ENCODE measurements around the gene PHOX2B.

PHOX2B gene

GRCh38 chr4:41753942-41754341 is 5.4 kb upstream of the PHOX2B start:
- TF ChIP-seq PPARA (CRISPR knock-in tag; IDR thresholded peaks at IDR 0.05; ENCODE audit: borderline replicate concordance) = no peak
- no peak for TF ChIP-seq TSHZ2 (CRISPR knock-in tag; IDR thresholded peaks at IDR 0.05)
- no peak for TF ChIP-seq ARNTL (CRISPR knock-in tag; IDR thresholded peaks at IDR 0.05; ENCODE audit: borderline replicate concordance, low read depth)
- no peak for TF ChIP-seq BACH2 (CRISPR knock-in tag; IDR thresholded peaks at IDR 0.05; ENCODE audit: borderline replicate concordance)
- no peak for TF ChIP-seq TCF4 (CRISPR knock-in tag; IDR thresholded peaks at IDR 0.05; ENCODE audit: borderline replicate concordance)
- TF ChIP-seq, protein P1, sequence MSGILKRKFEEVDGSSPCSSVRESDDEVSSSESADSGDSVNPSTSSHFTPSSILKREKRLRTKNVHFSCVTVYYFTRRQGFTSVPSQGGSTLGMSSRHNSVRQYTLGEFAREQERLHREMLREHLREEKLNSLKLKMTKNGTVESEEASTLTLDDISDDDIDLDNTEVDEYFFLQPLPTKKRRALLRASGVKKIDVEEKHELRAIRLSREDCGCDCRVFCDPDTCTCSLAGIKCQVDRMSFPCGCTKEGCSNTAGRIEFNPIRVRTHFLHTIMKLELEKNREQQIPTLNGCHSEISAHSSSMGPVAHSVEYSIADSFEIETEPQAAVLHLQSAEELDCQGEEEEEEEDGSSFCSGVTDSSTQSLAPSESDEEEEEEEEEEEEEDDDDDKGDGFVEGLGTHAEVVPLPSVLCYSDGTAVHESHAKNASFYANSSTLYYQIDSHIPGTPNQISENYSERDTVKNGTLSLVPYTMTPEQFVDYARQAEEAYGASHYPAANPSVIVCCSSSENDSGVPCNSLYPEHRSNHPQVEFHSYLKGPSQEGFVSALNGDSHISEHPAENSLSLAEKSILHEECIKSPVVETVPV (CRISPR knock-in tag; IDR thresholded peaks at IDR 0.05) = no peak
- TF ChIP-seq RARB (CRISPR knock-in tag; IDR thresholded peaks at IDR 0.05) = no peak
- no peak for TF ChIP-seq ZFP30 (CRISPR knock-in tag; IDR thresholded peaks at IDR 0.05)
- TF ChIP-seq ZNF565 (CRISPR knock-in tag; conservative IDR thresholded peaks at IDR 0.05; ENCODE audit: low read depth) = no peak
- TF ChIP-seq, protein P2, sequence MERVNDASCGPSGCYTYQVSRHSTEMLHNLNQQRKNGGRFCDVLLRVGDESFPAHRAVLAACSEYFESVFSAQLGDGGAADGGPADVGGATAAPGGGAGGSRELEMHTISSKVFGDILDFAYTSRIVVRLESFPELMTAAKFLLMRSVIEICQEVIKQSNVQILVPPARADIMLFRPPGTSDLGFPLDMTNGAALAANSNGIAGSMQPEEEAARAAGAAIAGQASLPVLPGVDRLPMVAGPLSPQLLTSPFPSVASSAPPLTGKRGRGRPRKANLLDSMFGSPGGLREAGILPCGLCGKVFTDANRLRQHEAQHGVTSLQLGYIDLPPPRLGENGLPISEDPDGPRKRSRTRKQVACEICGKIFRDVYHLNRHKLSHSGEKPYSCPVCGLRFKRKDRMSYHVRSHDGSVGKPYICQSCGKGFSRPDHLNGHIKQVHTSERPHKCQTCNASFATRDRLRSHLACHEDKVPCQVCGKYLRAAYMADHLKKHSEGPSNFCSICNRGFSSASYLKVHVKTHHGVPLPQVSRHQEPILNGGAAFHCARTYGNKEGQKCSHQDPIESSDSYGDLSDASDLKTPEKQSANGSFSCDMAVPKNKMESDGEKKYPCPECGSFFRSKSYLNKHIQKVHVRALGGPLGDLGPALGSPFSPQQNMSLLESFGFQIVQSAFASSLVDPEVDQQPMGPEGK (CRISPR knock-in tag; IDR thresholded peaks at IDR 0.05; ENCODE audit: borderline replicate concordance) = no peak
- TF ChIP-seq, protein P3, sequence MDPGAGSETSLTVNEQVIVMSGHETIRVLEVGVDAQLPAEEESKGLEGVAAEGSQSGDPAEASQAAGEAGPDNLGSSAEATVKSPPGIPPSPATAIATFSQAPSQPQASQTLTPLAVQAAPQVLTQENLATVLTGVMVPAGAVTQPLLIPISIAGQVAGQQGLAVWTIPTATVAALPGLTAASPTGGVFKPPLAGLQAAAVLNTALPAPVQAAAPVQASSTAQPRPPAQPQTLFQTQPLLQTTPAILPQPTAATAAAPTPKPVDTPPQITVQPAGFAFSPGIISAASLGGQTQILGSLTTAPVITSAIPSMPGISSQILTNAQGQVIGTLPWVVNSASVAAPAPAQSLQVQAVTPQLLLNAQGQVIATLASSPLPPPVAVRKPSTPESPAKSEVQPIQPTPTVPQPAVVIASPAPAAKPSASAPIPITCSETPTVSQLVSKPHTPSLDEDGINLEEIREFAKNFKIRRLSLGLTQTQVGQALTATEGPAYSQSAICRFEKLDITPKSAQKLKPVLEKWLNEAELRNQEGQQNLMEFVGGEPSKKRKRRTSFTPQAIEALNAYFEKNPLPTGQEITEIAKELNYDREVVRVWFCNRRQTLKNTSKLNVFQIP (CRISPR knock-in tag; IDR thresholded peaks at IDR 0.05; ENCODE audit: borderline replicate concordance, low read depth) = no peak
- no peak for ATAC-seq

GRCh38 chr4:41752081-41752836 is 3.7 kb upstream of the PHOX2B start:
- no peak for TF ChIP-seq OSR1 (CRISPR knock-in tag; IDR thresholded peaks at IDR 0.05)
- TF ChIP-seq ZNF70 (CRISPR knock-in tag; IDR thresholded peaks at IDR 0.05) = no peak
- TF ChIP-seq TCF4 (CRISPR knock-in tag; IDR thresholded peaks at IDR 0.05; ENCODE audit: borderline replicate concordance) = 0 out of 2 replicates have a peak, but pooled peaks have one; percentile 28
- no peak for TF ChIP-seq ZNF8 (CRISPR knock-in tag; IDR thresholded peaks at IDR 0.05)
- TF ChIP-seq CREB5 (CRISPR knock-in tag; IDR thresholded peaks at IDR 0.05; ENCODE audit: low read depth) = no peak
- TF ChIP-seq TOX (CRISPR knock-in tag; IDR thresholded peaks at IDR 0.05; ENCODE audit: borderline replicate concordance) = no peak
- no peak for TF ChIP-seq ZFP30 (CRISPR knock-in tag; IDR thresholded peaks at IDR 0.05)
- TF ChIP-seq, protein P2 (CRISPR knock-in tag; IDR thresholded peaks at IDR 0.05; ENCODE audit: borderline replicate concordance) = no peak
- no peak for TF ChIP-seq ZFP3 (CRISPR knock-in tag; IDR thresholded peaks at IDR 0.05)
- no peak for TF ChIP-seq ISL1 (CRISPR knock-in tag; IDR thresholded peaks at IDR 0.05)
- peak; percentile 30; the same call in 1 of the 2 replicates for TF ChIP-seq TSHZ2 (CRISPR knock-in tag; IDR thresholded peaks at IDR 0.05)
- no peak for TF ChIP-seq GLIS3 (CRISPR knock-in tag; IDR thresholded peaks at IDR 0.05)
- no peak for TF ChIP-seq SNAI2 (CRISPR knock-in tag; IDR thresholded peaks at IDR 0.05)
- ATAC-seq = no peak
